ENCODE measurements around the gene C11orf98.

GRCh38 chr11:62652161-62653006, 12.6 kb downstream of the C11orf98 start:
- no peak for TF ChIP-seq CTCF (IDR thresholded peaks at IDR 0.05)
- TF ChIP-seq POLR2A (IDR thresholded peaks at IDR 0.05), result no peak

Measured in Peyer's patch (tissue), 4 donors.